IMR-90 (cell line): ENCODE data around the gene GH2. TPM values are rescaled to one million over a fixed set of nuclear protein-coding genes. Genes with fewer than 3 reads are reported as not detected.
"Not testable (repeated sequence)": the region's sequence is repeated elsewhere in the genome, so short reads cannot be mapped to it uniquely, and the experiment has no call there.

Experiments used
- ATAC-seq: fragments of 200-7000 bp; cut with Tn5 transposase; 2 replicates; pipeline ENCODE4 v1.9.1; 2020; ENCODE audit warnings: low read depth, mild to moderate bottlenecking, moderate library complexity
- BruUV-seq: library from RNA; stranded (reverse); fragments of 400-500 nt; replicated peaks from 2 replicates; lab custom pipeline; 2021; lab: Mats Ljungman, UMichigan
- CTCF ChIA-PET: fragments of 300-600 bp; formaldehyde crosslinking; extraction: SDS; loops from one replicate; lab custom pipeline; 2021; ENCODE audit warnings: antibody characterized with exemption; lab: Yijun Ruan, JAX
- POLR2A ChIA-PET: fragments of 300-600 bp; sonication (Branson Sonifier 250); formaldehyde crosslinking; loops from one replicate; lab custom pipeline; 2022; ENCODE audit warnings: antibody characterized with exemption; ENCODE audit not compliant: unreplicated experiment; lab: Charles Lee
- DNase-seq: peaks from one replicate; pipeline ENCODE4 v3.0.0; 2013
- H2AFZ ChIP-seq: replicated peaks from 2 replicates; pipeline ENCODE3; 2013; ENCODE audit warnings: low read length, mild to moderate bottlenecking; ENCODE audit not compliant: poor library complexity
- H2AK5ac ChIP-seq: 2 replicates; pipeline ENCODE4 v1.6.1; 2013; ENCODE audit warnings: low read depth, low read length, inconsistent platforms
- H2AK9ac ChIP-seq: replicated peaks from 2 replicates; pipeline ENCODE3; 2013; ENCODE audit warnings: mild to moderate bottlenecking, low read depth, low read length, moderate library complexity; ENCODE audit not compliant: poor library complexity
- H2BK120ac ChIP-seq: 2 replicates; pipeline ENCODE4 v1.6.1; 2013; ENCODE audit warnings: low read depth, low read length, inconsistent platforms
- H2BK15ac ChIP-seq: 3 replicates; pipeline ENCODE4 v1.6.1; 2013; ENCODE audit warnings: low read depth, low read length, inconsistent platforms
- H2BK20ac ChIP-seq: 2 replicates; pipeline ENCODE4 v1.6.1; 2013; ENCODE audit warnings: low read depth, mild to moderate bottlenecking, inconsistent platforms, low read length, moderate library complexity
- H2BK5ac ChIP-seq: 2 replicates; pipeline ENCODE4 v1.6.1; 2013; ENCODE audit warnings: mild to moderate bottlenecking, low read depth, low read length, inconsistent platforms; ENCODE audit not compliant: poor library complexity, severe bottlenecking
- H3K14ac ChIP-seq: replicated peaks from 2 replicates; pipeline ENCODE4 v1.6.1; 2013; ENCODE audit warnings: low read depth, low read length, inconsistent platforms
- H3K18ac ChIP-seq: 2 replicates; pipeline ENCODE4 v1.6.1; 2013; ENCODE audit warnings: low read depth, low read length, control low read depth
- H3K23ac ChIP-seq: 2 replicates; pipeline ENCODE4 v1.6.1; 2013; ENCODE audit warnings: low read depth, low read length, inconsistent platforms
- H3K27ac ChIP-seq: 2 replicates; pipeline ENCODE4 v1.5.1; 2013; ENCODE audit warnings: mild to moderate bottlenecking, control low read depth, low read length; ENCODE audit not compliant: insufficient read depth
- H3K27me3 ChIP-seq: 2 replicates; pipeline ENCODE4 v1.6.1; 2013; ENCODE audit warnings: low read length; ENCODE audit not compliant: control insufficient read depth, insufficient read depth
- H3K36me3 ChIP-seq: 2 replicates; pipeline ENCODE4 v1.6.1; 2013; ENCODE audit warnings: low read length, mixed read lengths; ENCODE audit not compliant: control insufficient read depth, insufficient read depth
- H3K4ac ChIP-seq: 2 replicates; pipeline ENCODE4 v1.6.1; 2013; ENCODE audit warnings: low read depth, low read length, inconsistent platforms
- H3K4me1 ChIP-seq: 2 replicates; pipeline ENCODE4 v1.6.1; 2013; ENCODE audit warnings: low read length, mixed read lengths; ENCODE audit not compliant: control insufficient read depth, insufficient read depth
- H3K4me2 ChIP-seq: 2 replicates; pipeline ENCODE4 v1.6.1; 2013; ENCODE audit warnings: low read depth, mild to moderate bottlenecking, control low read depth, low read length, moderate library complexity
- H3K4me3 ChIP-seq: 2 replicates; pipeline ENCODE4 v1.5.1; 2013; ENCODE audit warnings: low read depth, mild to moderate bottlenecking, control low read depth, low read length, moderate library complexity; ENCODE audit not compliant: insufficient read depth
- H3K56ac ChIP-seq: 2 replicates; pipeline ENCODE4 v1.6.1; 2013; ENCODE audit warnings: low read length, inconsistent platforms; ENCODE audit not compliant: insufficient read depth; ENCODE audit errors: extremely low read depth
- H3K79me1 ChIP-seq, 2 experiments: 2 replicates each; pipeline ENCODE4 v1.6.1; 2013; ENCODE audit warnings: low read length in 2 of 2, inconsistent platforms in 1 of 2, low read depth in 1 of 2
- H3K9ac ChIP-seq: 2 replicates; pipeline ENCODE4 v1.6.1; 2013; ENCODE audit warnings: low read depth, low read length, control low read depth
- H3K9me1 ChIP-seq: 2 replicates; pipeline ENCODE4 v1.6.1; 2013; ENCODE audit warnings: low read length, inconsistent platforms; ENCODE audit not compliant: insufficient read depth
- H3K9me3 ChIP-seq: 2 replicates; pipeline ENCODE4 v1.6.1; 2013; ENCODE audit warnings: low read length; ENCODE audit not compliant: control insufficient read depth, insufficient read depth
- H4K20me1 ChIP-seq: 2 replicates; pipeline ENCODE4 v1.6.1; 2013; ENCODE audit warnings: low read length, inconsistent platforms; ENCODE audit not compliant: insufficient read depth
- H4K5ac ChIP-seq: 2 replicates; pipeline ENCODE4 v1.6.1; 2013; ENCODE audit warnings: mild to moderate bottlenecking, low read depth, low read length, control low read depth
- H4K8ac ChIP-seq, 2 experiments: 2 replicates each; pipeline ENCODE4 v1.6.1; 2013; ENCODE audit warnings: low read depth in 2 of 2, low read length in 2 of 2, control low read depth in 1 of 2, inconsistent platforms in 1 of 2
- H4K91ac ChIP-seq: 2 replicates; pipeline ENCODE4 v1.6.1; 2013; ENCODE audit warnings: low read depth, low read length, inconsistent platforms; ENCODE audit not compliant: insufficient read depth
- WGBS, 2 experiments: methylation state at CpG; one replicate each; pipeline versions ENCODE4 v1.1.5 to v1.1.7; 2013; ENCODE audit warnings: missing lambda C conversion rate in 2 of 2; ENCODE audit not compliant: insufficient read length in 1 of 2; ENCODE audit errors: extremely low coverage in 2 of 2; 5-methylcytosine and 5-hydroxymethylcytosine counted together
- dilution Hi-C: fragments of 300-500 bp; cut with HindIII; formaldehyde crosslinking; loops from one replicate; pipeline ENCODE4 v1.14.3; 2018; ENCODE audit warnings: low sequenced_read_pairs; ENCODE audit not compliant: unreplicated experiment
- in situ Hi-C: fragments of 300-500 bp; cut with MboI; formaldehyde crosslinking; loops from 3 replicates; pipeline ENCODE4 v1.14.3; 2019; ENCODE audit warnings: low sequenced_read_pairs, inconsistent platforms, mixed read lengths
- intact Hi-C: fragments of 100-400 bp; cut with micrococcal nuclease; formaldehyde crosslinking; loops from 2 replicates; pipeline ENCODE4 v1.10.0; 2022
- polyA plus RNA-seq, 3 experiments: library from polyadenylated mRNA; depleted of rRNA; stranded (reverse); fragments of >200 nt; gene quantifications; 2 replicates each; pipeline ENCODE4 v1.2.3, GENCODE V29; 2012; ENCODE audit warnings: low replicate concordance in 1 of 3
- total RNA-seq: library from RNA; depleted of rRNA; stranded (reverse); fragments of >200 nt; gene quantifications from 2 replicates; pipeline ENCODE4 v1.2.3, GENCODE V29; 2012

The GH2 gene
- total and polyA plus RNA-seq, 2 of the 4 experiments (the other 2 are of a cell fraction), result not detected

DNA sequence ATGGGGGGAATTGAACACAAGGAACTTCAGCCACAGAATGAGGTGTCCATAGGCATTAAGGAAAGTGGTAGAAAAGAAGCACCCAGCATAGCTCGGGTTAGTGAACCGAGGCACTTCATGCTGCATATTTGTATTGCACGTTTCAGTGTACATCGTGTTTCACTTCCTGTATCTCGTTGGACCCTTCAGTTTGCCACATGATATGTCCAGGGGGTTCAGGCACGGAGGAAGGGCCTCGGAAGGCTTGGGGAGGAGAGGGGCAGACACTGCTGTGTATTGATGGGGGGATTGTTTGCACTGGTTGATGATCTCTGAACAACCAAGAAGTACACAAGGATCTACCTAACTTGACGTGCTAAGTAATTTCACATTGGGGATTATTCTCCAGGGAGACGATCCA lies 40.7 kb upstream of the GH2 start:
- H3K4me2 ChIP-seq, H3K23ac ChIP-seq, H3K9me3 ChIP-seq, H4K8ac ChIP-seq, H3K4me1 ChIP-seq, H2BK120ac ChIP-seq, H4K91ac ChIP-seq, dilution Hi-C loops, H2AFZ ChIP-seq, H3K4ac ChIP-seq, H3K4me3 ChIP-seq, DNase-seq, H4K20me1 ChIP-seq, H3K14ac ChIP-seq, intact Hi-C loops, H2AK9ac ChIP-seq, H3K18ac ChIP-seq, H3K56ac ChIP-seq, H3K36me3 ChIP-seq, H3K9ac ChIP-seq, H2AK5ac ChIP-seq, POLR2A ChIA-PET, BruUV-seq, H3K9me1 ChIP-seq, H2BK15ac ChIP-seq, H3K27ac ChIP-seq, H2BK5ac ChIP-seq, H2BK20ac ChIP-seq, in situ Hi-C loops, H4K5ac ChIP-seq, ATAC-seq, H3K79me1 ChIP-seq: not testable (repeated sequence)
- H3K27me3 ChIP-seq, result peaks cover 20% of the 10 kb centered on the region
- 61% methylated on average over 4 of the region's 9 CpGs; no CpG with 5 or more reads in 1 of the 2 experiments for WGBS, 2 experiments
- CTCF ChIA-PET, result interaction anchor here (0.7 kb wide), 1 partner anchor 24 kb away, joined by 3 read pairs; no protein-coding TSS in a partner anchor

DNA sequence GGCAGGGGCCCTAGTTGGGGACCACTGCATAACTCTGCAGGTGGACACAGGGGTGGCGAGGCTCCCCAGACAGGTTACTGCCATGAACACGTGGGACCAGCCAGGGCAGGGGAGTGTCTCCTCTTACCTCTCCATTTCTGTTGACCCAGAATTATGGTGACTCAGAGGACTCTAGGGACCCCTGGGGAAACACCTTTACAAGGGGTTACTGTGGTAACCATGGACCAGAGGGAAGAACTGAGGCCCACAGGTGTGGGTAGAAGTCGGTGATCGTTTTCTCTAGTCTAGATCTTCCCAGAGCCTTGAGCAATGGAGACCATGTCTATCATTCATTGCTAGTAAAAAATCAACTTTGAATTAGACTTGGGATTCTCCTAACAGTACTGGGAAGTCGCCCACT lies 39.0 kb upstream of the GH2 start:
- no CpG with 5 or more reads among the region's 5 CpGs for WGBS, 2 experiments
- H2BK20ac ChIP-seq, H4K8ac ChIP-seq, H3K27ac ChIP-seq, H2BK120ac ChIP-seq, H3K4me3 ChIP-seq, H3K18ac ChIP-seq, CTCF ChIA-PET, H3K79me1 ChIP-seq, H3K4ac ChIP-seq, H2AFZ ChIP-seq, H3K56ac ChIP-seq, H3K9me1 ChIP-seq, intact Hi-C loops, H2BK15ac ChIP-seq, ATAC-seq, H3K9ac ChIP-seq, BruUV-seq, H3K4me1 ChIP-seq, H3K36me3 ChIP-seq, H4K5ac ChIP-seq, H3K9me3 ChIP-seq, H3K23ac ChIP-seq, H4K91ac ChIP-seq, H2BK5ac ChIP-seq, H3K4me2 ChIP-seq, H2AK5ac ChIP-seq, in situ Hi-C loops, H2AK9ac ChIP-seq, H3K14ac ChIP-seq, DNase-seq, dilution Hi-C loops, H4K20me1 ChIP-seq: not testable (repeated sequence)
- H3K27me3 ChIP-seq, result peaks cover 28% of the 10 kb centered on the region
- POLR2A ChIA-PET, result interaction anchor here (0.9 kb wide), 1 partner anchor 109 kb away, joined by 3 read pairs; no protein-coding TSS in a partner anchor
